ENCODE measurements around the gene SCAP.

The SCAP gene

DNA sequence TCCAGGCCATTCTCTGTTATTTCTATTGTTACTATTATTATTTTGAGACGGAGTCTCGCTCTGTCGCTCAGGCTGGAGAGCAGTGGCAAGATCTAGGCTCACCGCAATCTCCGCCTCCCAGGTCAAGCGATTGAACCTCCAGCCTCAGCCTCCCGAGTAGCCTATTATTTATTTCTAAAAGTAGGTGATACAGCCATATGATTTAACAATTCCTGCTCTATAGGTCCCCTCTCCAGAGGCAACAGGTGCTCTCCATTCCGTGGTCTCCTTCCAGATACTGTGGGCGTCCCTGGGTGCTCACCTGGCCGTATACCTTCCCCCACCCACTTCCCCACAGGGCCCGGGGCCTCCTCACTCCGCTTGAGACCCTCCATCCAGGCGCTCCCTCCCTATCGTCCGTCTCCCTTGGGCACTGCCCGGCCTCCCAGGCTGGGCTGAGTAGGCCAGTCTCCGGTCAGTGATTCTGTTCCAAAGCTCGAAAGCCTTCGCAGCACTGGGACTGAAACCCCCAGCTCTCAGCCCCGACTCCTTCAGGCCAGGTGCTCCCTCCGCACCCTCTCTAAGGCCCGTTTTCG lies 95.6 kb downstream of the SCAP start:
- DNase-seq (ENCODE audit: low read depth), result no peak
- TF ChIP-seq, protein P1, sequence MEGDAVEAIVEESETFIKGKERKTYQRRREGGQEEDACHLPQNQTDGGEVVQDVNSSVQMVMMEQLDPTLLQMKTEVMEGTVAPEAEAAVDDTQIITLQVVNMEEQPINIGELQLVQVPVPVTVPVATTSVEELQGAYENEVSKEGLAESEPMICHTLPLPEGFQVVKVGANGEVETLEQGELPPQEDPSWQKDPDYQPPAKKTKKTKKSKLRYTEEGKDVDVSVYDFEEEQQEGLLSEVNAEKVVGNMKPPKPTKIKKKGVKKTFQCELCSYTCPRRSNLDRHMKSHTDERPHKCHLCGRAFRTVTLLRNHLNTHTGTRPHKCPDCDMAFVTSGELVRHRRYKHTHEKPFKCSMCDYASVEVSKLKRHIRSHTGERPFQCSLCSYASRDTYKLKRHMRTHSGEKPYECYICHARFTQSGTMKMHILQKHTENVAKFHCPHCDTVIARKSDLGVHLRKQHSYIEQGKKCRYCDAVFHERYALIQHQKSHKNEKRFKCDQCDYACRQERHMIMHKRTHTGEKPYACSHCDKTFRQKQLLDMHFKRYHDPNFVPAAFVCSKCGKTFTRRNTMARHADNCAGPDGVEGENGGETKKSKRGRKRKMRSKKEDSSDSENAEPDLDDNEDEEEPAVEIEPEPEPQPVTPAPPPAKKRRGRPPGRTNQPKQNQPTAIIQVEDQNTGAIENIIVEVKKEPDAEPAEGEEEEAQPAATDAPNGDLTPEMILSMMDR (IDR thresholded peaks at IDR 0.05; ENCODE audit: low read depth, low read length, missing control alignments), result no peak
- in situ Hi-C loops (cut with HindIII; ENCODE audit: low sequenced_read_pairs), result no loop called here
- peak overlapping the region; percentile 70 for H3K4me3 ChIP-seq (ENCODE audit: low read depth, low read length)

DNA sequence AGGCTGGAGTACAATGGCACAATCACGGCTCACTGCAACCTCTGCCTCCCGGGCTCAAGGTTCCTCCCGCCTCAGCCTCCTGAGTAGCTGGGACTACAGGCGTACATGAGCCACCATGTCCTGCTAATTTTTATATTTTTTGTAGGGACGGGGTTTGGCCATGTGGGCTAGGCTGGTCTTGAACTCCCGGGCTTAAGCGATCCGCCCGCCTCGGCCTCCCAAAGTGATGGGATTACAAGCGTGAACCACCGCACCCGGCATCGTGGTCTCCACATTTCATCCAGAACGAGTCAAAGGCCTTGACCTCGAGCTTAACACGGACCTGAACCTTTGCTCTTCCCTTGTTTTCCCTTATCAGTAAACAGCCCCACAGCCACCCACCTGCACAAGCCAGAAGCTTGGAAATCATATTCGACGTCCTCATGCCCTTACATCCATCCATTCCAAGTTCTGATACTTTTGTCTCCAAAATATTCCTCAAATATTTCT lies 96.3 kb downstream of the SCAP start:
- no peak for DNase-seq (ENCODE audit: low read depth)
- TF ChIP-seq, protein P1 (IDR thresholded peaks at IDR 0.05; ENCODE audit: low read depth, low read length, missing control alignments), result no peak
- in situ Hi-C loops (cut with HindIII; ENCODE audit: low sequenced_read_pairs), result no loop called here
- H3K4me3 ChIP-seq (ENCODE audit: low read depth, low read length), result peak overlapping the region; percentile 70

DNA sequence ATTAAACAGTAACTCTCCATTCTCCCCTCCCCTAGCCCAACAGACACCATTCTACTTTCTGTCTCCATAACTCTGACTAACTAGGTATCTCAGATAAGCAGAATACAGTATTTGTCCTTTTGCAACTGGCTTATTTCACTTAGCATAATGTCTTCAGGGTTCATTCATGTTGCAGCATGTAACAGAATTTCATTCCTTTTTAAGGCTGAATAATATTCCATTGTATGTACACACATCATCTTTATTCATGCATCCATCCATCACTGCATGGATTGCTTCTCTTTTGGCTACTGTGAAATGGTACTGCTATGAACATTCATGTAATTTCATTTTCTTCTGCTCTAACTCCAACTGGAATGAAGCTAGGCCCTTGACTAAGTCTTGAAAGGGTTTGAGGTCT lies 96.9 kb downstream of the SCAP start:
- no peak for DNase-seq (ENCODE audit: low read depth)
- no peak overlapping the region for H3K4me3 ChIP-seq (ENCODE audit: low read depth, low read length)
- TF ChIP-seq, protein P1 (IDR thresholded peaks at IDR 0.05; ENCODE audit: low read depth, low read length, missing control alignments), result no peak
- in situ Hi-C loops (cut with HindIII; ENCODE audit: low sequenced_read_pairs), result no loop called here

DNA sequence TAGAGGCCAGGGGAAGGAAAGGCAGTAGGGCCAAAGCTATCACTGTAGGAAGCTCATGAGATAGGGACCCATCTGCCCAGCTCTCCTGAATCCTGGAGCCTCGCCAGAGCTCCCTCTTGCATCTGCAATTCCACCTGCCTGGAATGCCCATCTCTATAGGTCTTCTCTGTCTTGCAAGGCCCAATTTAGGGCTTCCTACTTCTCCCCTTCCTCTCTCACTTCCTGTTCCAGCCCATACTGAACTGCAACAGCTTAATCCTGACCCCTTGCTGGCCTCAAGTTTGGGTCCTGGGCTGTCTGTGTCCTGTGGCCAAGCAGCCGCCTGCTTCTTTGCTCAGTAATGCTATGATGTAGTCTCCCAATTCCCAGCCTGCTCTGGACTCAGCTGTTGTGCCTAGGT lies 98.6 kb downstream of the SCAP start:
- in situ Hi-C loops (cut with HindIII; ENCODE audit: low sequenced_read_pairs), result no loop called here
- H3K4me3 ChIP-seq (ENCODE audit: low read depth, low read length), result no peak overlapping the region
- TF ChIP-seq, protein P1 (IDR thresholded peaks at IDR 0.05; ENCODE audit: low read depth, low read length, missing control alignments), result no peak
- no peak for DNase-seq (ENCODE audit: low read depth)

DNA sequence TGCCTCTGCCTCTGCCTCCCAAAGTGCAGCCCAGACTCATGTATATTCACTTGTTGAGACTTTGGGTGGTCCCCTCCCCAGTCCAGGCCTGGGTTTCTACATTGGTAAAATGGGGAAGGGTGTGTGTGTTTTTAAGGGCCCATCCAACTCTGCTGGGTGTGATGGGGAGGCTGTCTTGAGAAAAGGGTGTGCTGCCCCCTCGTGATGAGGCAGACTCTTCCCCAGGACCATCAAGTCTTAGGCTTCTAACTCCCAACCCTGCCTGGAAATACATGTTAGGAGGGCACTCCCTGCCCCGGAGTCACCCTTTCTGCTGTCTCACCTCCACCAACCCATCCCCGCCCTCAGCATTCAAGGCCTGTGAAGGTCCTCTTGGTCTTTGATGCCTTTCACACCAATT lies 99.3 kb downstream of the SCAP start:
- DNase-seq (ENCODE audit: low read depth), result no peak
- no peak overlapping the region for H3K4me3 ChIP-seq (ENCODE audit: low read depth, low read length)
- TF ChIP-seq, protein P1 (IDR thresholded peaks at IDR 0.05; ENCODE audit: low read depth, low read length, missing control alignments), result no peak
- in situ Hi-C loops (cut with HindIII; ENCODE audit: low sequenced_read_pairs), result no loop called here

DNA sequence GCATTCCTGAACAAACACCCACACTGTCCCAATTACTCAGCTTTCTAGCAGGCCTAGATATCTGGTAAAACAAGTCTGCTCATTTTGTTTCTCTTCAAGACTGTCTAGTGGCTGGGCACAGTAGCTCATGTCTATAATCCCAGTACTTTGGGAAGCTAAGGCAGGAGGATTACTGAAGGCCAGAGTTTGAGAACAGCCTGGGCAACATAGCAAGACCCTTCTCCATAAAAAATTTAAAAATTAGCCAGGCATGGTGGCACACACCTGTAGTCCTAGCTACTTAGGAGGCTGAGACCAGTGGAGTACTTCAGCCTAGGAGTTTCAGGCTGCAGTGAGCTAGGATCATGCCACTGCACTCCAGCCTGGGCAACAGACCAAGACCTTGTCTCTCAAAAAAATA lies 101.2 kb downstream of the SCAP start:
- H3K4me3 ChIP-seq (ENCODE audit: low read depth, low read length), result no peak overlapping the region
- DNase-seq (ENCODE audit: low read depth), result no peak
- in situ Hi-C loops (cut with HindIII; ENCODE audit: low sequenced_read_pairs), result no loop called here
- TF ChIP-seq, protein P1 (IDR thresholded peaks at IDR 0.05; ENCODE audit: low read depth, low read length, missing control alignments), result no peak
